GM21723 (cell line): ENCODE measurements around the gene UNC93B1.
"Not testable (repeated sequence)": the region's sequence is repeated elsewhere in the genome, so short reads cannot be mapped to it uniquely, and the experiment has no call there.

Source experiments
- ATAC-seq: cut with Tn5 transposase; IDR thresholded peaks from one replicate; pipeline ENCODE4 v1.9.1; 2021; ENCODE audit warnings: mild to moderate bottlenecking, moderate library complexity; ENCODE audit not compliant: unreplicated experiment

Gene UNC93B1

GRCh38 chr11:67946403-67946802, 57.5 kb downstream of the UNC93B1 start:
- ATAC-seq, result not testable (repeated sequence)

- not testable (repeated sequence) for ATAC-seq
Measured at GRCh38 chr11:67943406-67943805, 60.5 kb downstream of the UNC93B1 start.
